Astrocyte (in vitro differentiated cells and primary cell): ENCODE results near the gene PDX1.

ENCODE experiments used
- EZH2 ChIP-seq: IDR thresholded peaks from 2 replicates; pipeline ENCODE4 v1.6.1; 2012; ENCODE audit warnings: mild to moderate bottlenecking, low read length, inconsistent platforms; ENCODE audit not compliant: insufficient read depth
- TF ChIP-seq, protein P1 (sequence below): IDR thresholded peaks from 2 replicates; pipeline ENCODE4 v1.5.1; 2011; ENCODE audit warnings: low read depth, mild to moderate bottlenecking, inconsistent platforms, low read length, moderate library complexity; ENCODE audit not compliant: insufficient read depth

DNA sequence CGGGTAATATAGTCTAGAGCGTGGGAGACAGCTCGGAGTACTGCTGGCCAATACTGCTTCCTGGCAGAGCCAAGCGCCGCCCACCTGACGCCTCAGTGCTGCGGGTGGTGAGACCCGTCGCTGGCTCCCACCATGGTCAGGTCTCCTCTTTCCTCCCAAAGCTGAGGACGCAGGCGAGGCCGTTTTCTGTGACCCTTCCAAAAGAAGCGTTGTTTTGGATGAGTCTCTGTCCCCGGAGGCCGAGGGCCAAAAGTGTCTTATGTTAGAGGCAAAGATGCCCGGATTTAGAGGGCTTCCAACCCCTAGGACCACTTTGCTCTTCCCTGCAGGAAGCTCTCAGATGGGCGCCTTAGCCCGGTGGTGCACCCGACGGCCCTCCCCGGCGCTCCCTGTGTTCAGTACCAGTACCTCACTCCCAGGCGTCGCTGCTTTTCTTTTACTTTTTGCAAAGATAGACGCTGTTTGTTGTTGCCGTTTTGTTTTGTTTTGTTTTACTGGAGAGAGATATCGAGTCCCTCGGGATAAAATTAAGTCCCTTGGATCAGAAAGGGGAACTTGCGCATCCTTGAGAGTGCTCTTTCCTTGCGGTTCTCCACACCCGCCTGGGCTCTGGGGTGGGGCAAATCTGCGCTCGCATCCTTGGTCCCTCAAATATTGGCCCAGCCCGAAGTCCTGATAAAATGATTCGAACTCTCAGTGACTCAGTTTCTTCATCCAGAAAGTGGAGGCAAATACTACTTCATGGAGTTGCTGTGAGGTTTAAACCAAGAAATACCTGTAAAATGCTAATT lies 7.0 kb downstream of the PDX1 start:
- no peak for TF ChIP-seq EZH2
- TF ChIP-seq, protein P1, sequence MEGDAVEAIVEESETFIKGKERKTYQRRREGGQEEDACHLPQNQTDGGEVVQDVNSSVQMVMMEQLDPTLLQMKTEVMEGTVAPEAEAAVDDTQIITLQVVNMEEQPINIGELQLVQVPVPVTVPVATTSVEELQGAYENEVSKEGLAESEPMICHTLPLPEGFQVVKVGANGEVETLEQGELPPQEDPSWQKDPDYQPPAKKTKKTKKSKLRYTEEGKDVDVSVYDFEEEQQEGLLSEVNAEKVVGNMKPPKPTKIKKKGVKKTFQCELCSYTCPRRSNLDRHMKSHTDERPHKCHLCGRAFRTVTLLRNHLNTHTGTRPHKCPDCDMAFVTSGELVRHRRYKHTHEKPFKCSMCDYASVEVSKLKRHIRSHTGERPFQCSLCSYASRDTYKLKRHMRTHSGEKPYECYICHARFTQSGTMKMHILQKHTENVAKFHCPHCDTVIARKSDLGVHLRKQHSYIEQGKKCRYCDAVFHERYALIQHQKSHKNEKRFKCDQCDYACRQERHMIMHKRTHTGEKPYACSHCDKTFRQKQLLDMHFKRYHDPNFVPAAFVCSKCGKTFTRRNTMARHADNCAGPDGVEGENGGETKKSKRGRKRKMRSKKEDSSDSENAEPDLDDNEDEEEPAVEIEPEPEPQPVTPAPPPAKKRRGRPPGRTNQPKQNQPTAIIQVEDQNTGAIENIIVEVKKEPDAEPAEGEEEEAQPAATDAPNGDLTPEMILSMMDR, result no peak
